GM10266 (cell line): ENCODE data around the gene SLC18A3.

ENCODE experiments used
- DNase-seq: peaks from one replicate; pipeline ENCODE4 v3.0.0; 2012; ENCODE audit errors: extremely low spot score
- CTCF ChIP-seq: IDR thresholded peaks from 2 replicates; pipeline ENCODE4 v1.5.1; 2012; ENCODE audit warnings: mild to moderate bottlenecking, low read depth; ENCODE audit not compliant: control insufficient read depth, insufficient read depth; ENCODE audit errors: missing control alignments

SLC18A3 gene

GRCh38 chr10:49615721-49616120, 5.6 kb downstream of the SLC18A3 start:
- no peak for TF ChIP-seq CTCF
- no peak for DNase-seq

GRCh38 chr10:49616421-49617101, 6.5 kb downstream of the SLC18A3 start:
- DNase-seq, result no peak
- no peak for TF ChIP-seq CTCF

GRCh38 chr10:49617121-49618020, 7.3 kb downstream of the SLC18A3 start:
- TF ChIP-seq CTCF, result no peak
- DNase-seq, result no peak

- no peak for TF ChIP-seq CTCF
- DNase-seq, result no peak
Observed at GRCh38 chr10:49618821-49619220, 8.7 kb downstream of the SLC18A3 start.

- DNase-seq, result no peak
- no peak for TF ChIP-seq CTCF
Observed at GRCh38 chr10:49619613-49620012, 9.5 kb downstream of the SLC18A3 start.

- TF ChIP-seq CTCF, result no peak
- no peak for DNase-seq
Observed at GRCh38 chr10:49620286-49620810, 10.2 kb downstream of the SLC18A3 start.
